Transverse colon (tissue), 4 donors: ENCODE data around the gene NDUFB5.

Source experiments
- POLR2A ChIP-seq: fragments of 450-650 bp; IDR thresholded peaks from one replicate; pipeline ENCODE4 v1.6.1; 2016; ENCODE audit warnings: antibody characterized with exemption, mild to moderate bottlenecking, moderate library complexity
- POLR2AphosphoS5 ChIP-seq, 3 donors: sonication (generic); formaldehyde crosslinking; IDR thresholded peaks; one replicate each; pipeline ENCODE4 v1.6.1; 2016; ENCODE audit warnings: antibody characterized with exemption in 3 of 3
- TF ChIP-seq, protein P1 (sequence below), 5 experiments: fragments of 200-600 bp in 3 of 5; fragments of 450-650 bp in 2 of 5; sonication (generic) in 3 of 5; IDR thresholded peaks; 1 replicate in 2 of 5; 2 replicates in 3 of 5; pipeline ENCODE4 v1.5.1; 2016 to 2017; ENCODE audit warnings: antibody characterized with exemption in 5 of 5, inconsistent platforms in 3 of 5, mild to moderate bottlenecking in 2 of 5, moderate library complexity in 1 of 5

GRCh38 chr3:179565496-179565895 is 39.1 kb upstream of the NDUFB5 start:
- TF ChIP-seq POLR2A (no peak), POLR2AphosphoS5 (IDR thresholded peaks at IDR 0.05) (no peak)
- TF ChIP-seq, protein P1, sequence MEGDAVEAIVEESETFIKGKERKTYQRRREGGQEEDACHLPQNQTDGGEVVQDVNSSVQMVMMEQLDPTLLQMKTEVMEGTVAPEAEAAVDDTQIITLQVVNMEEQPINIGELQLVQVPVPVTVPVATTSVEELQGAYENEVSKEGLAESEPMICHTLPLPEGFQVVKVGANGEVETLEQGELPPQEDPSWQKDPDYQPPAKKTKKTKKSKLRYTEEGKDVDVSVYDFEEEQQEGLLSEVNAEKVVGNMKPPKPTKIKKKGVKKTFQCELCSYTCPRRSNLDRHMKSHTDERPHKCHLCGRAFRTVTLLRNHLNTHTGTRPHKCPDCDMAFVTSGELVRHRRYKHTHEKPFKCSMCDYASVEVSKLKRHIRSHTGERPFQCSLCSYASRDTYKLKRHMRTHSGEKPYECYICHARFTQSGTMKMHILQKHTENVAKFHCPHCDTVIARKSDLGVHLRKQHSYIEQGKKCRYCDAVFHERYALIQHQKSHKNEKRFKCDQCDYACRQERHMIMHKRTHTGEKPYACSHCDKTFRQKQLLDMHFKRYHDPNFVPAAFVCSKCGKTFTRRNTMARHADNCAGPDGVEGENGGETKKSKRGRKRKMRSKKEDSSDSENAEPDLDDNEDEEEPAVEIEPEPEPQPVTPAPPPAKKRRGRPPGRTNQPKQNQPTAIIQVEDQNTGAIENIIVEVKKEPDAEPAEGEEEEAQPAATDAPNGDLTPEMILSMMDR (IDR thresholded peaks at IDR 0.05) = no peak
